K562 (cell line): ENCODE measurements around the gene OR4C13. TPM values are rescaled to one million over a fixed set of nuclear protein-coding genes. Genes with fewer than 3 reads are reported as not detected.

ENCODE experiments used
- NFIC ChIP-seq: fragments of 450-650 bp; IDR thresholded peaks from 2 replicates; pipeline ENCODE4 v1.6.1; 2017; ENCODE audit warnings: mild to moderate bottlenecking, inconsistent platforms
- NR4A1 ChIP-seq, 2 experiments: fragments of 250-450 bp in 1 of 2; fragments of 450-650 bp in 1 of 2; sonication (Bioruptor Pico) in 1 of 2; IDR thresholded peaks; 2 replicates each; pipeline versions ENCODE4 v1.4.0 to v1.6.1; 2016 to 2020; ENCODE audit warnings: mild to moderate bottlenecking in 2 of 2, missing compliant biosample characterization in 1 of 2, missing genetic modification characterization in 1 of 2, moderate library complexity in 1 of 2
- RAD21 ChIP-seq, 2 experiments: fragments of 250-450 bp in 1 of 2; fragments of 450-650 bp in 1 of 2; sonication (Bioruptor Pico) in 1 of 2; formaldehyde crosslinking in 1 of 2; IDR thresholded peaks in 1 of 2; conservative IDR thresholded peaks in 1 of 2; 2 replicates each; pipeline versions ENCODE4 v1.4.0 to v1.8.0; 2020 to 2022; ENCODE audit warnings: mild to moderate bottlenecking in 2 of 2, moderate library complexity in 1 of 2
- RNF2 ChIP-seq: sonication (generic); IDR thresholded peaks from 2 replicates; pipeline ENCODE4 v1.6.1; 2016
- ZC3H8 ChIP-seq: fragments of 450-650 bp; IDR thresholded peaks from 2 replicates; pipeline ENCODE4 v1.6.1; 2017
- ZKSCAN3 ChIP-seq: fragments of 250-450 bp; sonication (Bioruptor Pico); IDR thresholded peaks from 2 replicates; pipeline ENCODE4 v1.4.0; 2020
- polyA plus RNA-seq, 8 experiments: library from polyadenylated mRNA; depleted of rRNA in 4 of 8; stranded (reverse) in 5 of 8; unstranded in 3 of 8; fragments of >200 nt; fragmentation: Nextera tagmentation in 2 of 8; fragmentation: Illumina TruSeq in 1 of 8; extraction: Ambion mirVana in 2 of 8; extraction: Trizol in 1 of 8; gene quantifications; 2 replicates each; pipeline versions ENCODE4 v1.2.1 to v1.2.3, GENCODE V29; 2011 to 2014; ENCODE audit warnings: inconsistent platforms in 1 of 8, missing spikeins in 1 of 8
- total RNA-seq, 7 experiments: library from RNA; depleted of rRNA in 6 of 7; stranded (reverse); fragments of >200 nt in 6 of 7; fragmentation: Illumina TruSeq in 2 of 7; extraction: Trizol in 2 of 7; gene quantifications; 2 replicates each; pipeline versions ENCODE4 v1.2.1 to v1.2.3, GENCODE V29; 2011 to 2021; ENCODE audit warnings: low replicate concordance in 1 of 7

Gene OR4C13
- total and polyA plus RNA-seq, 9 of the 15 experiments (the other 6 are each of a cell fraction or from before 2014, with no cell fraction given) = not detected

GRCh38 chr11:49995565-49995964 is 43.4 kb downstream of the OR4C13 start (continued):
- TF ChIP-seq RAD21 (CRISPR knock-in tag; conservative IDR thresholded peaks at IDR 0.05 in 1 of 2, IDR thresholded peaks at IDR 0.05 in 1 of 2) = peak; percentile 26 to 80; a peak in 2 of 4 replicates
- no peak for TF ChIP-seq ZKSCAN3
- TF ChIP-seq ZC3H8 = no peak
- TF ChIP-seq NR4A1 (CRISPR knock-in tag; IDR thresholded peaks at IDR 0.05) = no peak
- TF ChIP-seq NR4A1 (tag; IDR thresholded peaks at IDR 0.05) = no peak
- TF ChIP-seq NFIC = peak; percentile 100
- no peak for TF ChIP-seq RNF2

Other genes with a start within 250 kb of the OR4C13 start
- not detected in 2 replicates for gene OR4C12, start 30.1 kb downstream of the OR4C13 start, total RNA-seq (2014; rRNA removed)
- gene OR4C12, start 30.1 kb downstream of the OR4C13 start, total RNA-seq (2014; rRNA removed; fragmentation: Illumina TruSeq; extraction: Trizol) = not detected in 2 replicates
- not detected in 2 replicates for gene OR4C12, start 30.1 kb downstream of the OR4C13 start, total RNA-seq (2015; rRNA removed; fragmentation: Illumina TruSeq; extraction: Trizol)
- gene OR4C12, start 30.1 kb downstream of the OR4C13 start, total RNA-seq (2021) = not detected in 2 replicates
- not detected in 2 replicates for gene OR4C12, start 30.1 kb downstream of the OR4C13 start, polyA plus RNA-seq (2011; rRNA removed)
- gene OR4C12, start 30.1 kb downstream of the OR4C13 start, polyA plus RNA-seq (2014; fragmentation: Illumina TruSeq; extraction: Trizol) = not detected in 2 replicates
- gene OR4C12, start 30.1 kb downstream of the OR4C13 start, polyA plus RNA-seq (2014; fragmentation: Nextera tagmentation; extraction: Ambion mirVana) = not detected
- gene OR4C12, start 30.1 kb downstream of the OR4C13 start, polyA plus RNA-seq (2014; rRNA removed) = not detected in 2 replicates
- not detected in 2 replicates for gene OR4C45, start 80.5 kb downstream of the OR4C13 start, total RNA-seq (2014; rRNA removed)
- gene OR4C45, start 80.5 kb downstream of the OR4C13 start, total RNA-seq (2014; rRNA removed; fragmentation: Illumina TruSeq; extraction: Trizol) = not detected in 2 replicates
- gene OR4C45, start 80.5 kb downstream of the OR4C13 start, total RNA-seq (2015; rRNA removed; fragmentation: Illumina TruSeq; extraction: Trizol) = not detected in 2 replicates
- gene OR4C45, start 80.5 kb downstream of the OR4C13 start, total RNA-seq (2021) = not detected in 2 replicates
- gene OR4C45, start 80.5 kb downstream of the OR4C13 start, polyA plus RNA-seq (2011; rRNA removed) = not detected in 2 replicates
- not detected in 2 replicates for gene OR4C45, start 80.5 kb downstream of the OR4C13 start, polyA plus RNA-seq (2014; fragmentation: Illumina TruSeq; extraction: Trizol)
- gene OR4C45, start 80.5 kb downstream of the OR4C13 start, polyA plus RNA-seq (2014; fragmentation: Nextera tagmentation; extraction: Ambion mirVana) = not detected
- gene OR4C45, start 80.5 kb downstream of the OR4C13 start, polyA plus RNA-seq (2014; rRNA removed) = not detected in 2 replicates